Globus pallidus (tissue), 1 donor: ENCODE data around the gene GABRG3.
"Not testable (repeated sequence)": the region's sequence is repeated elsewhere in the genome, so short reads cannot be mapped to it uniquely, and the experiment has no call there.

Source experiments
- DNase-seq: peaks from one replicate; pipeline ENCODE4 v3.0.0-alpha.2; 2015; ENCODE audit warnings: low spot score

GABRG3 gene

DNA sequence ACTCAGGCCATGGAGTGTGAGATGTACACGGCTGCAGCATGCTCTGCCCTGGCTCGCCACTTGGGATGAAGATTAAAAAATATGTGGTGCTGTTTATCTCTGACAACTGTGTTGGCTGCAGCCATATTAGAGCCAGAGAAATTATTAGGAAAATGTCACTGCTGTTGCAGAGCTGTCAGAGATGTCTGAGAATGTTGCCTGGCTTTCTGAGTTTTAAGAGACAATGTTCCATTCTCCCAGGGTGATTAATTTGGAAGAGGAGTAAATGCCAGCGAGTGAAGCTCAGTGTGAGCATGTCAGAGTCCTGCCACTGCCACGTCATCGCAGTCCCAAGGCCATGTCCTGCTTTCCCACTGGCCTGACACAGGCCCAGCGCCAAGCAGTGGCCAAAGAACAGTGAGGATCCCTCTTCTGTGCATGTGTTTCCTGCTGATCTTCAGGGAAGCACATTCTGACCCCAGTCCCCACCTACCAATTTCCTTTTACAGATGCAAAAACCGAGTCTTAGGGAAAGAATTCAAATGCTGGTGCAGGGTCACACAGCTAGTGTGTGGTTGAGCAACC lies 370.9 kb downstream of the GABRG3 start:
- no peak for DNase-seq

DNA sequence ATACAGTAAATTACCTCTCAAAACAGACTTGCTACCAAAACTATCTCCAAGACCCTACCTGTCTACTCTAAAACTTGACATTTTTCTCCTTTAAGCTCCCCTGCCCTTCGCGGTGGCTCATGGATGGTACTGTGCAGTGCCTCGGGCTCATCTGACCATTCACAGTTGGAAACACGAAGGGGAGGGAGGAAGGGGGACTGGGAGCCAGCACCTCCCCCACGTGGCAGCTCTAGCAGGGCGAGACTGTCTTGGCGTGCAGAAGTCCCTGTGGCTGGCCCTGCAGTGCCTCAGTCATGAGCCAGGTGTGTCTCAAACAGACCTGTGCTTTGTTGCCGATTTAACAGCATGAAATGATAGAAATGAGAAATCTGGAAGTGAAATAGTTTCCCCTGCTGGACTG lies 372.0 kb downstream of the GABRG3 start:
- DNase-seq: peak; percentile 11

DNA sequence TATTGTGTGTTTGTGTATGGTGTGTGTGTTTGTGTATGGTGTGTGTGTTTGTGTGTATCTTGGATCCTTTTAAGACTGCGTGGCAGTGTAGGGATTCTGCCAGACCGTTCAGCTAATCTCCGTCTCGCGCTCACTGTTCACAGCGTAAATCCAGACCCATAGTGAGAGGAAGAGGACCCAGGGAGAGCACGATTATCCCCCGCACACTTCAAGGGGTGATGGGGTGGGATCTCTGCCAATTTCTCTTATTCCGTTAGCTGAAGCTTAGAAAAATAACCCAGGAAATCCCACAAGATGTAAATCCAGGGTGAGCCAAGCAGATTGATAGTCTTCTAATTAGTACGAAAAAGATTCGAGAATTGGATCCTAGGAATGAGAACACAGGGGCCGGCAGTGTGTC lies 381.2 kb downstream of the GABRG3 start:
- no peak for DNase-seq

- no peak for DNase-seq
Observed at GRCh38 chr15:27353856-27354255, 382.9 kb downstream of the GABRG3 start.

- peak; percentile 31 for DNase-seq
Observed at GRCh38 chr15:27358751-27359434, 387.9 kb downstream of the GABRG3 start.

DNA sequence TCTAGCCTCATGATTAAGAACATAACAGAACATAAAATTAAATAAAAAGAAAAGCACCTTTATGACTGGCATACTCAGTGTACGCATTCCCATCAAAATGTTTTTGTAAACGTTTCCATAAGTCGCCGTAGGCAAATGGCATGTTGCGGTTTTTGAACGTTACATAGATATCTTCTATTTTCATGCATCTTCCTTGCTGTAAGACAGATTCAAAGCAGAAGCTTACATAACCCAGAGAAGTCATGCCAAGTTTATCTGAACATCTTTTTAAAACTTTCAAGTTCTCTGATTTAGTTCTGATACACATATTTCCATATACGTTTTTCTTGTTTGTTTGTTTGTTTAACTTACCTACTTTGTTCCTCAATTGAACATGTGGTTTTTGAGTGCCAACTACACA lies 388.6 kb downstream of the GABRG3 start:
- DNase-seq: no peak

DNA sequence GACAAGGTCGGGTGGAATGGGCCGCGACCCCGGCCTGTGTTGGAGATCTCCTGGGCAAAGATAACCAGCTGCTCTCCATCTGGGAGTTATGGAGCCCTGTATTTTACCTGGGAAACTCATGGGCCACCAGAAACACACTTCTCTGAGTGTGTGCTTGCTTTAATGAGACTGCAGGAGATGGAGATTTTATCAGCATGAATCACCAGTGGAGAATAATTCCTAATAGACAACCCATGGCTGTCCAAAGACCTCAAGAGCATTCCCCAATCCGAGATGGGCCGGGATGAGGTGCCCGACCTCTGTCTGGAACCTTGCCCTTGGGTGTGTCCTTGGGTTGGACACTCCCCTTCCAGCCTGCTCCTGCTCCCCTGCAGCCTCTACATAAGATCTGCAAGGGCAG lies 389.3 kb downstream of the GABRG3 start:
- no peak for DNase-seq

GRCh38 chr15:27361438-27361837 lies 390.5 kb downstream of the GABRG3 start:
- DNase-seq: no peak

DNA sequence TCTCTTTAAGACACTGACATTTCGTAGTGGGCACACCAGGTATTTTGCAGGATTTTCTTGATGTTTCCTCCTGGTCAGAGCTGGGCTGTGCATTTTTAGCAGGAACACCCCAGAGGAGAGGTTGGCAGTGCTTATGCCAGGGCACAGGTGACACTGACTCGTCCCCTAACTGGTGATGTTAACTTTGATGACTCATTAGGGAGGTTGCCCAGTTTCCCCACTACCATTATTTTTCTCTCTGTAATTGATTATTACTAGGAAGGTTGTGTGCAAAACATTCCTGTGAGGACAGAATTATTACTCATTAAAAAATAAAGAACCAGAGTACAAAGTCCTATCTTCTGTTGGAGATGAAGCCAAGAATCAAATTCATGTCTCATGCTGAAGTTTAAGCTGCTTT lies 394.5 kb downstream of the GABRG3 start:
- DNase-seq: no peak

DNA sequence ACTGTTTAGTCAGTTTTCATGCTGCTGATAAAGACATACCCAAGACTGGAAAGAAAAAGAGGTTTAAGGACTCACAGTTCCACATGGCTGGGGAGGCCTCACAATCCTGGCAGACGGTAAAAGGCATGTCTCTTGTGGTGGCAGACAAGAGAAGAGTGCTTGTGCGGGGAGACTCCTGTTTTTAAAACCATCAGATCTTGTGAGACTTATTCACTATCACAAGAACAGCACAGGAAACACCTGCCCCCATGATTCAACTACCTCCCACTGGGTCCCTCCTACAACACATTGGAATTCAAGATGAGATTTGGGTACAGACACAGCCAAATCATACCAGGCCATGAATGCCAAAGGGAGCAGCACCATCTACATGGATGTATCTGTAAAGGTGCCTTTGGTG lies 406.4 kb downstream of the GABRG3 start:
- DNase-seq: not testable (repeated sequence)

DNA sequence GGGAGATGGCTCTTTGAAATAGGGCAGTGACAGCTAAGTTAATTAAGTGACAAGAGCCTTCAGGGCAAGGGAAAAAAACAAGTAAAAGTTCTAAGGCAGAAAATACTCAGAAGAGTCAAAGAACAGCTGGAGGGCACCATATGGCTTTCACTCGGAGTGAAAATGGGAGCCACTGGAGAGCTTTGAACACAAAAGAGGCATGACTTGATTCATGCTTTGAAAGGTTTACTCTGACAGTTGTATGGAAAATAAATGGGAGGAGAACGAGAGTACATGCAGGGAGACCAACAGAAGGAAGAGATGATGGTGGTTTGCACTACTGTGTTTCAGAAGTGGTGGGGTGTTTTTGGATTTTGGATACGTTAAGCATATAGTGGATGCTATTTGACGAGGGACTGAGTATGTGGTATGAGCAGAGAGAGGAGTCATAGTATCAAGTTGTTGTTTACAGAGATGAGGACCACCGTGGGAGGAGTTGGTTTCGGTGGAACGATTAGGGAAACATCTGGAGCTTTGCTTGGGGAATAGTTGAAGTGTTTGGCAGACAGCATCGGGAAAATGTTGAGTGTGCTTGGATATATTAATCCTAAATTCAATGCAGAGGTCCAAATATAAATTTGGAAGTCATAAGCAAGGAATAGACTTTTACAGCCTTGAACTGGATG lies 411.5 kb downstream of the GABRG3 start:
- DNase-seq: no peak

DNA sequence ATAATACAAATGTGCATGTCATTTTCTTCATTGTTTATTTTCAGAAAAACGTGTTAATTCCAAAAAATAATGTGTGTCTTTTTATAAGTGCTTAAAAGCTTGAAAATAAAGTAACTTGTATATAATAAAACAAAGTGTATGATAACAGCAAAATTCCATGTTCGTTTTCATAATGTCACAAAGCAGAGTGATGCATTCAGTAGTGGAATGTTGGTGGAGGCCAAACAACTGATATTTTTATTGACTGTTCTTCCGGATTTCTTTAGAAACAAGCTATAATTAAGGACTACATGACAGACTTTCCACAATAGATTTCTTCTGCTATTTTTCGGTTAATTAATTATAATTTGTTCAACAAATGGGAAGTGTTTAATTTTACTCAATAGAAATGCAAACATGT lies 412.7 kb downstream of the GABRG3 start:
- no peak for DNase-seq

- no peak for DNase-seq
Observed at GRCh38 chr15:27392163-27392562, 421.2 kb downstream of the GABRG3 start.

DNA sequence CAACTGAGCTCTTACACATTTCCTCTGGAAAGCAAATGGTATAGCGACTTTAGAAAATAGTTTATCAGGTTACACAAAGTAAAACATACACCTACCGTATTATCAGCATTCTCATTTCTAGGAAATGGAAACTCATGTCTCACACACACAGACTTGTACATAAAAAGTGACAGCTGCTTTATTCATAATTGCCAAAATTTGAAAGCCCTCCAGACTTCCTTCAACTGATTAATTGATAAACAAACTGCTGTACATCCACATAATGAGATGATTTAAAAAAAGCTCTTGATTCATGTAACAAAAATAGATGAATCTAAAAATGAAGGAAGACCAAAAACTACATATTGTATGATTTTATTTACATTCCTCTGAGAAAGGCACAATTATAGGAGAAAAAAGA lies 425.5 kb downstream of the GABRG3 start:
- no peak for DNase-seq

- no peak for DNase-seq
Observed at GRCh38 chr15:27396996-27397395, 426.0 kb downstream of the GABRG3 start.

DNA sequence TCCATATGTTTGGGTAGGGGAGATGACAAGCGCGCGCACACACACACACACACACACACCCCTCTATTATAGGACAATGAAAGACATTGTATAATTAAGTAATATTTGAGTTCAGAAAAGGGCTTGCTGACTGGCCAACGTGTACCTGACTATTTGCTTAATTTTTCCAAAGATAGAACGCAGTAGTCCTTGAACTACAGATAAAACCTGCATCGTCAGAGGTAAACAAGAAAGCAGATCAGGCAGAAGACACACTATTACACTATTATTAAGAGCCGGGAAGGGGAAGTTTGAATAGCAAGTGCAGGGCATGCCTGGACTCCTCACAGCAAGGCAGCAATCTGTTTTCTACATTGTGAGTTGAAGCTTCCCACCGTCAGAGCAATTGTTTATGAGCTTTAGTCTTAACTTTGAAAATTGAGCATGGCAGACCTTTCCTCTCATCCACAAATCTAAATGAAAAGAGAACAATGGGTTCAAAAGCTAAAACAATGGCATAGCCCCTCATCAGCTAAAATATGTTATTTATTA lies 427.7 kb downstream of the GABRG3 start:
- DNase-seq: no peak

GRCh38 chr15:27399241-27399640 lies 428.3 kb downstream of the GABRG3 start:
- no peak for DNase-seq

DNA sequence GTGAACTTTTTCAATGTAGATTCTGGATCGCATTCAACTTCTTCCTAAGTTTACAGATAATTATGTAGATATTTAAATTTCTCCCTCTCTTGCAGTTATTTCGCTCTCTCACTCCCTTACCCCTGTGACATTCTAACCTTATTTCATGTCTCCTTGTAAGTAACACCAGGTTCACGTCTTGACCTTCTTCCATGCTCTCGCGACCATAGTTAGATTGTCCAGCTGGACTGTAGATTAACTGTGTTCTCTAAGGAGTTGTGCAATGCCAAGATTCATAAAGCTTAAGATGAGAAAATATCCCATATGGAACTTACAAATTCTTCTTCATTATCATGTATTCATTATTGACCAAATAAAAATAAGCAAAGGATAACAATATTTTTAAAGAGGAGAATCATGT lies 430.5 kb downstream of the GABRG3 start:
- no peak for DNase-seq

DNA sequence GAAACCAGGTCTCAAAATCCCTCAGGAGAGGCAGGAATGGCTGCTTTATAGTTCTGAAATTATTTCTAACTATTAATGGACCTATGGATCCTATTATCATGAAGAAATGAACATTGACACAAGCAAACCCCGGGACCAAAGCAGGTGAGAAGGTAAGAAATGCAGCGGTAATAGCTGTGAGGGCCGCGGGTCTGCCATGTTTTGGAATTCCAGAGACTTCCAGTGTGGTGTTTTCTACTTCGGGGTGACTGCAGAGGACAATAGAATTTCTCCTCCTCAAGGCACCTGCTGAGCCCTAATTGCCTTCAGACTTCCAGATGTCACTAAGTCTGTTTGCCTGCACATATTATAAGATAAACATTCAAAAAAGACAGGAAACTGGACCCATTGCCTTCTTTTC lies 437.4 kb downstream of the GABRG3 start:
- DNase-seq: no peak

DNA sequence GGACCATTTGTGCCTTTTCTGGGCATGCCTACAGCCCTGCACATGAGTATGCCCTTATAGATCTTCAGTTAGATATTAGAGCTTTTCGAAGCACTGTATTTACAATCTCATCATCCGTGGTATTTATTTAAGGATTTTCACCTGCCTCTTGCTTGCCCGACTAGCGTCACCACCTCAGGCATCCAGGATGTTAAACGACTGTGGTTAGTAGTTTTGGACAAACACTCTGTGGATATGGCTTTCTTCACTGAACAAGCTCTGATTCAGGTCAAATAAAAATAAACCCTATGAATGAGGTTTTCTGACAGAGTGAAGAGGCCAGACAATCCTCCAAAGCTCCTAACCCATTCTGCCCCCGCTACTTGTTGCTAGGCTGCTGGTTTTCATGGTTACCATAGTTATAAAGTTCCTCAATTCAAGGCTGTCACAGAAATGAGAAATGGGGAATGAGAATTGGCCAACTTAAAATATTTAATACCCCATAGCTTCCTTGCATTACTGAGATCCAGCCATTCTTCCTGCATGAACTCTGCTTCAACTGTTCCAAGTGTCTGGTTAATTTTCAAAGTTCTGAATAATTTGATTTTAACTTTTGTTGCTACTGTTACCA lies 440.1 kb downstream of the GABRG3 start:
- no peak for DNase-seq

- DNase-seq: no peak
Observed at GRCh38 chr15:27412415-27412814, 441.4 kb downstream of the GABRG3 start.

GRCh38 chr15:27414168-27414870 lies 443.3 kb downstream of the GABRG3 start:
- no peak for DNase-seq
